SW480 (cell line): ENCODE results near the gene SPRY2.

Source experiments
- DNase-seq: peaks from one replicate; pipeline ENCODE4 v3.0.0-alpha.2; 2016; ENCODE audit warnings: low spot score

The SPRY2 gene

GRCh38 chr13:80313668-80314256, 27.2 kb downstream of the SPRY2 start:
- DNase-seq = no peak

DNA sequence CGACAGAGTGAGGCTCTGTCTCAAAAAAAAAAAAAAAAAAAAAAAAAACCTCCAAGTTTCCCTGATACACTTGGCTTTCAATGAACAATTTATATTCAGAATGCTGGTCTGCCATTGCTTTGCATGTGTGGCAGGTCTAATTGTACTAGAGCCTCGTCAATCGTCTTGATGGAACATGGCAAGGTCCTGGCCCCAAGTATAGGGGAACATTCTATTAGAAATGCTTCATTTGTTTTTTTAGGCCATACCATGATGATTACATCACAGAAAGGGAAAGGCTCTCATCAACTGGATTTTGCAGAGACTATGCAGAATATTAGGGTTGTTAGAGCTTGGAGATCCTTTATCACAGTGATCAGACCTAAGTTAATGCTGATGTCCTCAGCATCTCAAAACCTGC, 28.0 kb downstream of the SPRY2 start:
- no peak for DNase-seq

GRCh38 chr13:80312012-80312704, 28.8 kb downstream of the SPRY2 start:
- no peak for DNase-seq

DNA sequence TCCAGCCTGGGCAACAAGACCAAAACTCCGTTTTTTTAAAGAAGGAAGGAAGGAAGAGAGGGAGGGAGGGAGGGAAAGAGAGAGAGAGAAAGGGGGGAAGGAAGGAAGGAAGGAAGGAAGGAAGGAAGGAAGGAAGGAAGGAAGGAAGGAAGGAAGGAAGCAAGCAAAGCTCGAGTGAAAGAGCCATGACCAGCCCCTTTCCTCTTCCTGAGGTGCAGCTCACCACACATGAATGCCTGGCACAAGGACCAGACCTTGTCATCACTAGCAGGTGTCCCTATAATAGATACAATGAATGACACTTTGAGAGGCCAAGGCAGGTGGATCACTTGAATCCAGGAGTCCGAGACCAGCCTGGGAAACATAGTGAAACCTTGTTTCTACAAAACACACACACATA, 31.0 kb downstream of the SPRY2 start:
- DNase-seq = no peak

GRCh38 chr13:80307401-80307987, 33.4 kb downstream of the SPRY2 start:
- no peak for DNase-seq

- DNase-seq = no peak
Measured at GRCh38 chr13:80306337-80306972, 34.5 kb downstream of the SPRY2 start.

DNA sequence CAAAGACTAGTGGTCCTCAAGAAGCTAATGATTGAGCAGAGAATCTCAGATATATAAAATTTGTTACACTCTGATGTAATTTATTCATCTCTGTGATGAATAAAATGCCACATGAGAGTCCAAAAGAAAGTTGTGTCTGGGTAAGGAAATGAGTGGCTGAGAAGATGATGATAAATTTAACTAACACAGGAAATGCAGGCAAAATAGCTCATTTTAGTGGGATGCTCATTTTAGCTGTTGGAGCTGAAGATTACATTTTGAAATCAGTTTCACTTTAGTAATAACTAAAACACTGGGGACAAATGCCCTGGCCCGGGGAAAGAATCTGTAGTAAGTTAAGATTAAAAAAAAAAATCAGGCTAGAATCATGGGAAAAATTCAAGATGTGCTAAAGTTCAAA, 35.2 kb downstream of the SPRY2 start:
- DNase-seq = no peak

DNA sequence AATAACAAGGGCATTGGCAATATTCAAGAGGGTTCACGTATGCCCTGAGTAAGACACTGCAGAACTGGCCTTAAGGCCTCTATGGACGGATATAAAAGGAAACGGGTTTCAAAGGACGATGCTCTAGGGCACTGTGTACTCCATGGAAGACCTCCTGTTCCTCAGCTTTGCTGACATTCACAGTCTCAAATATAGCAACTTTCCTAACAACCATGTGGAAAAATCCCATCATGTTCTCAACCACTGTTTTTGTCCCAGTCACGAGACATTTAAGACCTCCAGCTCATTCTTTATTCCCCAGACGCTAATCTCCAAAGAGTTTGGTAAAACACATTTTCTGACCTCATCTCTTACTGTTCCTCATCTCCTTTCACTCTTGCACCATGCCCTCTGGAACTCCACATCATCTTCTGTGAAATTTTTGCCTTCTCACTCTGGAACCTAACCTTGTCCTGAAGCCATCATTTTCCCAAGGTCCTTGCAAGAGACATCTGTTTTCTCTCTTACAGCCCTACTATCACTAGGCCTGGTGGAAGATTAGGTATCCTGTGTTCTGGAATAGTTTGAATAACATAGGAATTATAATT, 37.6 kb downstream of the SPRY2 start:
- no peak for DNase-seq

DNA sequence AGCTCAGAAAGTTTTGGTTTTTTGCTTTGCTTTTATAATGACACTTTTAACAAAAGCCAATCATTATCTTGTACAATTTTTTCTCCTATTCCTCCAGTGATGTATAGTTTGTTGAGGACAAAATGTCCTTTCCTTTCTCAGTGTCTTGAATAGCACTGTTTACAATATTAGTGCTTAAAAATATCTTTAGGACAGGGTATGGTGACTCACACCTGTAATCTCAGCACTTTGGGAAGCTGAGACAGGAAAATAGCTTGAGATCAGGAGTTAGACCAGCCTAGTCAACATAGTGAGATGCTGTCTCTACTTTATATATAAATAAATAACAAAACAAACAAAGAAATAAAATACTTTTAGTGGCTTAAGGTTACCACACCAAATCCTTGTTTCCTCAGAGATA, 41.9 kb downstream of the SPRY2 start:
- no peak for DNase-seq

- DNase-seq = no peak
Measured at GRCh38 chr13:80297503-80297902, 43.4 kb downstream of the SPRY2 start.

- no peak for DNase-seq
Measured at GRCh38 chr13:80297094-80297493, 43.8 kb downstream of the SPRY2 start.

DNA sequence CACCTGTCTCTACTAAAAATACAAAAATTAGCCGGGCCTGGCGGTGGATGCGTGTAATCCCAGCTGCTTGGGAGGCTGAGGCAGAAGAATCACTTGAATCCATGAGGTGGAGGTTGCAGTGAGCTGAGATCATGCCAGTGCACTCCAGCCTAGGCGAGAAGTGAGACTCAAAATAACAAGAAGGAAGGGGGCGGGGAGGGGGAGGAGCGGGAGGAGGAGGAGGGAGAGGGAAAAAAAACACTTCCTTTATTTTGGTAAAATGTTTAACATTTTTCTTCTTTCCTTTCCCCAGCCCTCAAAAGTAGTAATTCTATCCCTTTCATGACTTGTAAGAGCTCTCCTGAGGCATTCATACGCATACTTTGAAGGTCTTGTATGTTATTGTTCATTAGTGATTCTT, 44.3 kb downstream of the SPRY2 start:
- no peak for DNase-seq

- DNase-seq = no peak
Measured at GRCh38 chr13:80290591-80290990, 50.3 kb downstream of the SPRY2 start.
